GM23338 (cell line): Measurements from ENCODE around the gene CFAP410. TPM values are rescaled to one million over a fixed set of nuclear protein-coding genes. Genes with fewer than 3 reads are reported as not detected.

Source experiments
- ATAC-seq: fragments of 200-7000 bp; cut with Tn5 transposase; 3 replicates; pipeline ENCODE4 v1.9.1; 2020
- DNase-seq: peaks from one replicate; pipeline ENCODE4 v3.0.0-alpha.2; 2015; ENCODE audit warnings: low spot score
- H2AFZ ChIP-seq: fragments of 200-600 bp; sonication (generic); 2 replicates; pipeline ENCODE4 v1.8.0; 2016; ENCODE audit warnings: antibody characterized with exemption, mild to moderate bottlenecking, moderate library complexity
- H3F3A ChIP-seq: fragments of 200-600 bp; sonication (generic); replicated peaks from 2 replicates; pipeline ENCODE4 v1.8.0; 2017; ENCODE audit warnings: antibody characterized with exemption, mixed run types, low read depth
- H3K27ac ChIP-seq: fragments of 200-600 bp; sonication (generic); 2 replicates; pipeline ENCODE4 v1.6.1; 2016; ENCODE audit warnings: low read depth
- H3K27me3 ChIP-seq: fragments of 200-600 bp; sonication (generic); 2 replicates; pipeline ENCODE4 v1.8.0; 2016; ENCODE audit warnings: mild to moderate bottlenecking, mixed run types, moderate library complexity; ENCODE audit not compliant: insufficient read depth
- H3K36me3 ChIP-seq: fragments of 200-600 bp; sonication (generic); 2 replicates; pipeline ENCODE4 v1.8.0; 2016; ENCODE audit warnings: mild to moderate bottlenecking; ENCODE audit not compliant: insufficient read depth
- H3K4me1 ChIP-seq: fragments of 200-600 bp; sonication (generic); 2 replicates; pipeline ENCODE4 v1.8.0; 2016; ENCODE audit warnings: mild to moderate bottlenecking, moderate library complexity; ENCODE audit not compliant: insufficient read depth
- H3K4me2 ChIP-seq: fragments of 200-600 bp; sonication (generic); 2 replicates; pipeline ENCODE4 v1.7.1; 2017; ENCODE audit warnings: mixed run types
- H3K4me3 ChIP-seq: fragments of 200-600 bp; sonication (generic); 2 replicates; pipeline ENCODE4 v1.6.1; 2016; ENCODE audit warnings: mixed run types
- H3K79me2 ChIP-seq: fragments of 200-600 bp; sonication (generic); replicated peaks from 2 replicates; pipeline ENCODE4 v1.8.0; 2017; ENCODE audit warnings: mild to moderate bottlenecking; ENCODE audit not compliant: insufficient read depth
- H3K9me2 ChIP-seq: fragments of 200-600 bp; sonication (generic); 2 replicates; pipeline ENCODE4 v1.8.0; 2017; ENCODE audit not compliant: insufficient read depth
- H4K20me1 ChIP-seq: fragments of 200-600 bp; sonication (generic); replicated peaks from 2 replicates; pipeline ENCODE4 v1.8.0; 2017; ENCODE audit warnings: mild to moderate bottlenecking; ENCODE audit not compliant: insufficient read depth
- H3K27ac Mint-ChIP-seq: 2 replicates; pipeline ENCODE4 v1.8.0; 2020; ENCODE audit warnings: inconsistent platforms, mild to moderate bottlenecking, moderate library complexity, mixed read lengths
- H3K27me3 Mint-ChIP-seq: 3 replicates; pipeline ENCODE4 v1.8.0; 2022; ENCODE audit warnings: low read depth, mild to moderate bottlenecking, moderate library complexity, mixed read lengths, inconsistent platforms; ENCODE audit not compliant: insufficient read depth, poor library complexity
- H3K36me3 Mint-ChIP-seq: 3 replicates; pipeline ENCODE4 v1.8.0; 2021; ENCODE audit warnings: low read depth, mild to moderate bottlenecking, inconsistent platforms, moderate library complexity, mixed read lengths
- H3K4me1 Mint-ChIP-seq: 3 replicates; pipeline ENCODE4 v1.8.0; 2020; ENCODE audit warnings: mild to moderate bottlenecking, inconsistent platforms, mixed read lengths
- H3K4me3 Mint-ChIP-seq: 3 replicates; pipeline ENCODE4 v1.8.0; 2021; ENCODE audit warnings: moderate library complexity, mild to moderate bottlenecking, inconsistent platforms, mixed read lengths
- H3K9me3 Mint-ChIP-seq: 3 replicates; pipeline ENCODE4 v1.8.0; 2020; ENCODE audit warnings: moderate library complexity, mild to moderate bottlenecking, inconsistent platforms, mixed read lengths
- CREB1 ChIP-seq: fragments of 250-450 bp; sonication (Bioruptor Pico); IDR thresholded peaks from 2 replicates; pipeline ENCODE4 v1.5.0; 2020; ENCODE audit warnings: low read depth, mild to moderate bottlenecking, moderate library complexity
- CTCF ChIP-seq, 2 experiments: fragments of 200-600 bp in 1 of 2; sonication (generic) in 1 of 2; conservative IDR thresholded peaks; 2 replicates each; pipeline versions ENCODE4 v1.5.1 to v1.6.1; 2016 to 2017; ENCODE audit warnings: antibody characterized with exemption in 2 of 2, low read depth in 2 of 2, mild to moderate bottlenecking in 2 of 2, moderate library complexity in 1 of 2
- EZH2 ChIP-seq: fragments of 200-600 bp; sonication (generic); IDR thresholded peaks from one replicate; pipeline ENCODE4 v1.8.0; 2017; ENCODE audit warnings: antibody characterized with exemption, mild to moderate bottlenecking, low read depth; ENCODE audit not compliant: unreplicated experiment
- EZH2phosphoT487 ChIP-seq: fragments of 200-600 bp; sonication (generic); IDR thresholded peaks from one replicate; pipeline ENCODE4 v1.8.1; 2018; ENCODE audit warnings: antibody characterized with exemption; ENCODE audit not compliant: unreplicated experiment
- JUNB ChIP-seq: IDR thresholded peaks from one replicate; pipeline ENCODE4 v1.6.1; 2016; ENCODE audit warnings: antibody characterized with exemption; ENCODE audit not compliant: unreplicated experiment
- NANOG ChIP-seq: IDR thresholded peaks from 2 replicates; pipeline ENCODE4 v1.6.1; 2016; ENCODE audit warnings: antibody characterized with exemption, borderline replicate concordance
- ZNF331 ChIP-seq: fragments of 250-450 bp; sonication (Bioruptor Pico); IDR thresholded peaks from 2 replicates; pipeline ENCODE4 v1.5.0; 2020; ENCODE audit warnings: low read depth, mild to moderate bottlenecking, moderate library complexity
- ZNF462 ChIP-seq: fragments of 250-450 bp; sonication (Bioruptor Pico); IDR thresholded peaks from 2 replicates; pipeline ENCODE4 v1.5.0; 2020; ENCODE audit warnings: mild to moderate bottlenecking, moderate library complexity
- polyA plus RNA-seq: library from polyadenylated mRNA; unstranded; fragments of >200 nt; fragmentation: Nextera tagmentation; extraction: Ambion mirVana; gene quantifications from 2 replicates; pipeline ENCODE4 v1.2.1, GENCODE V29; 2016
- total RNA-seq: library from RNA; depleted of rRNA; stranded (reverse); fragments of >200 nt; shearing (Covaris generic); gene quantifications from 2 replicates; pipeline ENCODE4 v1.2.3, GENCODE V29; 2014
- TF ChIP-seq, protein P1 (sequence below): IDR thresholded peaks from 2 replicates; pipeline ENCODE4 v1.6.1; 2016; ENCODE audit warnings: antibody characterized with exemption

CFAP410 gene
- total and polyA plus RNA-seq, 2 experiments from 2014 or later: 11.0 to 24.0 TPM

GRCh38 chr21:44321846-44322450 is 17.2 kb downstream of the CFAP410 start (continued):
- no peak for TF ChIP-seq ZNF462 (CRISPR knock-in tag)

DNA sequence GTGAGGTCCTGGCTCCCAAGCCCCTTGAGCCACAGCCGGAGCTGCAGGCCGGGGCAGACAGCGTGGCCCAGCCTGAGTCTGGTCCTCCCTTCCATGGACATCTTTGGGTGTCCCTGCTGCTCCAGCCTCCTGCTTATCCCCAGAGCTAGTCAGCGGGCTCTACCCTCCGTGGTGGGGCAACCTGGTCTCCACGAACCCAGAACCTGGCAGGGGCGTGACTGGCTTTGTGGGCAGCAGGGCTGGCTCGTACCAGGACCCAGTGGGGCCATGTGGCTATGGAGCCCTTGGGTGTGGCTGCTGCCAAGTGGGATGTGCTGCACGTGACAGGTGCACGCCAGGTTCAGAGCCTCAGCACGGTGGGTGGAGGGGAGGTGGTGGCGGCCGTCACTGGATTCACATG is 18.3 kb downstream of the CFAP410 start:
- no peak for DNase-seq
- H3K4me3 ChIP-seq: no peak overlapping the region
- H2AFZ ChIP-seq: no peak overlapping the region
- H3K27me3 ChIP-seq: no peaks in the 10 kb centered on the region
- H3K4me1 Mint-ChIP-seq: no peaks in the 10 kb centered on the region
- H3K36me3 ChIP-seq: no peaks in the 10 kb centered on the region
- no peak overlapping the region for H3K4me2 ChIP-seq
- no peak overlapping the region for H3K27ac Mint-ChIP-seq
- H4K20me1 ChIP-seq: no peaks in the 10 kb centered on the region
- no peaks in the 10 kb centered on the region for H3K9me3 Mint-ChIP-seq
- ATAC-seq: no peak
- no peaks in the 10 kb centered on the region for H3K9me2 ChIP-seq
- no peak overlapping the region for H3K27ac ChIP-seq
- no peaks in the 10 kb centered on the region for H3K4me1 ChIP-seq
- no peaks in the 10 kb centered on the region for H3K79me2 ChIP-seq
- no peak overlapping the region for H3K4me3 Mint-ChIP-seq
- H3K36me3 Mint-ChIP-seq: peaks cover 3% of the 10 kb centered on the region; the same call in 2 of the 3 replicates
- H3K27me3 Mint-ChIP-seq: peaks cover 12% of the 10 kb centered on the region
- H3F3A ChIP-seq: no peaks in the 10 kb centered on the region
- TF ChIP-seq EZH2phosphoT487: no peak
- TF ChIP-seq, protein P1, sequence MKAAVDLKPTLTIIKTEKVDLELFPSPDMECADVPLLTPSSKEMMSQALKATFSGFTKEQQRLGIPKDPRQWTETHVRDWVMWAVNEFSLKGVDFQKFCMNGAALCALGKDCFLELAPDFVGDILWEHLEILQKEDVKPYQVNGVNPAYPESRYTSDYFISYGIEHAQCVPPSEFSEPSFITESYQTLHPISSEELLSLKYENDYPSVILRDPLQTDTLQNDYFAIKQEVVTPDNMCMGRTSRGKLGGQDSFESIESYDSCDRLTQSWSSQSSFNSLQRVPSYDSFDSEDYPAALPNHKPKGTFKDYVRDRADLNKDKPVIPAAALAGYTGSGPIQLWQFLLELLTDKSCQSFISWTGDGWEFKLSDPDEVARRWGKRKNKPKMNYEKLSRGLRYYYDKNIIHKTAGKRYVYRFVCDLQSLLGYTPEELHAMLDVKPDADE: no peak
- no peak for TF ChIP-seq JUNB
- no peak for TF ChIP-seq NANOG
- TF ChIP-seq EZH2: no peak
- TF ChIP-seq CREB1: no peak
- TF ChIP-seq ZNF331 (CRISPR knock-in tag): no peak
- no peak for TF ChIP-seq CTCF (conservative IDR thresholded peaks at IDR 0.05; ENCODE audit: low read depth in 2 of 2)
